AG04450 (cell line): ENCODE measurements around the gene TRAPPC2L. TPM values are rescaled to one million over a fixed set of nuclear protein-coding genes. Genes with fewer than 3 reads are reported as not detected.

Source experiments
- CTCF ChIA-PET: fragments of 300-600, 350-600 bp; formaldehyde crosslinking; extraction: SDS; loops from one replicate; lab custom pipeline; 2022; ENCODE audit warnings: antibody characterized with exemption, inconsistent platforms; lab: Charles Lee
- POLR2A ChIA-PET: fragments of 350-600 bp; formaldehyde crosslinking; extraction: SDS; loops from one replicate; lab custom pipeline; 2021; ENCODE audit warnings: antibody characterized with exemption, inconsistent platforms; lab: Yijun Ruan, JAX
- DNase-seq: peaks from one replicate; pipeline ENCODE4 v3.0.0-alpha.2; 2011; ENCODE audit warnings: low read depth, low spot score
- H3K27ac ChIP-seq: one replicate; pipeline ENCODE4 v1.5.1; 2012; ENCODE audit warnings: low read depth, low read length, control low read depth
- H3K27me3 ChIP-seq: one replicate; pipeline ENCODE4 v1.6.0; 2012; ENCODE audit warnings: low read length; ENCODE audit not compliant: control insufficient read depth, insufficient read depth
- H3K4me3 ChIP-seq: 2 replicates; pipeline ENCODE4 v1.5.1; 2011; ENCODE audit warnings: mild to moderate bottlenecking, low read depth, low read length, control low read depth
- H3K9me3 ChIP-seq: 2 replicates; pipeline ENCODE4 v1.5.1; 2012; ENCODE audit warnings: low read length; ENCODE audit not compliant: control insufficient read depth, insufficient read depth
- CTCF ChIP-seq: IDR thresholded peaks from 2 replicates; pipeline ENCODE4 v1.5.1; 2011; ENCODE audit warnings: low read depth, low read length, control low read depth, inconsistent platforms
- polyA plus RNA-seq: library from polyadenylated mRNA; depleted of rRNA; stranded (reverse); fragments of >200 nt; gene quantifications from 2 replicates; pipeline ENCODE4 v1.2.3, GENCODE V29; 2011

TRAPPC2L gene
- polyA plus RNA-seq, 1 experiment = 72.8 TPM

- H3K9me3 ChIP-seq = no peaks in the 10 kb centered on the region; the same call in 1 of the 2 replicates
- ChIA-PET CTCF (no interaction called here), POLR2A (no interaction called here)
- TF ChIP-seq CTCF = no peak
- H3K27me3 ChIP-seq = no peaks in the 10 kb centered on the region
- DNase-seq = no peak
- H3K27ac ChIP-seq = no peak overlapping the region
- H3K4me3 ChIP-seq = no peak overlapping the region
Observed at GRCh38 chr16:88862968-88863367, 6.0 kb downstream of the TRAPPC2L start.

- CTCF ChIA-PET = no interaction called here
- TF ChIP-seq CTCF = no peak
- DNase-seq = no peak
- POLR2A ChIA-PET = no interaction called here
- no peaks in the 10 kb centered on the region for H3K27me3 ChIP-seq
- H3K27ac ChIP-seq = no peak overlapping the region
- H3K9me3 ChIP-seq = no peaks in the 10 kb centered on the region; the same call in 1 of the 2 replicates
- no peak overlapping the region for H3K4me3 ChIP-seq
Observed at GRCh38 chr16:88863426-88863825, 6.5 kb downstream of the TRAPPC2L start.

GRCh38 chr16:88864099-88864498, 7.2 kb downstream of the TRAPPC2L start:
- ChIA-PET CTCF (interaction anchor here (0.7 kb wide), 1 partner anchor 164 kb away, joined by 5 read pairs; no protein-coding TSS in a partner anchor), POLR2A (no interaction called here)
- Histone ChIP-seq H3K27ac (no peak overlapping the region), H3K27me3 (peaks cover 4% of the 10 kb centered on the region), H3K4me3 (no peak overlapping the region), H3K9me3 (no peaks in the 10 kb centered on the region; the same call in 1 of the 2 replicates)
- DNase-seq = no peak
- TF ChIP-seq CTCF = no peak

- ChIA-PET CTCF (interaction anchor here (0.7 kb wide), 1 partner anchor 164 kb away, joined by 5 read pairs; no protein-coding TSS in a partner anchor), POLR2A (no interaction called here)
- no peak overlapping the region for H3K27ac ChIP-seq
- H3K27me3 ChIP-seq = peaks cover 9% of the 10 kb centered on the region
- DNase-seq = no peak
- H3K9me3 ChIP-seq = no peaks in the 10 kb centered on the region; the same call in 1 of the 2 replicates
- TF ChIP-seq CTCF = no peak
- H3K4me3 ChIP-seq = no peak overlapping the region
Observed at GRCh38 chr16:88864521-88864920, 7.6 kb downstream of the TRAPPC2L start.

- Histone ChIP-seq H3K4me3 (no peak overlapping the region), H3K27me3 (peaks cover 14% of the 10 kb centered on the region), H3K9me3 (no peaks in the 10 kb centered on the region; the same call in 1 of the 2 replicates), H3K27ac (no peak overlapping the region)
- ChIA-PET CTCF (interaction anchor here (0.5 kb wide), 1 partner anchor 50 kb away, joined by 4 read pairs; no protein-coding TSS in a partner anchor), POLR2A (interaction anchor here (0.9 kb wide), 1 partner anchor 8 kb away, joined by 3 read pairs; the partner anchor contains the start of gene TRAPPC2L)
- no peak for TF ChIP-seq CTCF
- DNase-seq = no peak
Observed at GRCh38 chr16:88865310-88865709, 8.4 kb downstream of the TRAPPC2L start.
